ENCODE data around the gene ZNRF2.
A peak's percentile ranks its signal among the peaks of the same experiment; 100 is the strongest.
"Not testable (repeated sequence)": the region's sequence is repeated elsewhere in the genome, so short reads cannot be mapped to it uniquely, and the experiment has no call there.

Gene ZNRF2

DNA sequence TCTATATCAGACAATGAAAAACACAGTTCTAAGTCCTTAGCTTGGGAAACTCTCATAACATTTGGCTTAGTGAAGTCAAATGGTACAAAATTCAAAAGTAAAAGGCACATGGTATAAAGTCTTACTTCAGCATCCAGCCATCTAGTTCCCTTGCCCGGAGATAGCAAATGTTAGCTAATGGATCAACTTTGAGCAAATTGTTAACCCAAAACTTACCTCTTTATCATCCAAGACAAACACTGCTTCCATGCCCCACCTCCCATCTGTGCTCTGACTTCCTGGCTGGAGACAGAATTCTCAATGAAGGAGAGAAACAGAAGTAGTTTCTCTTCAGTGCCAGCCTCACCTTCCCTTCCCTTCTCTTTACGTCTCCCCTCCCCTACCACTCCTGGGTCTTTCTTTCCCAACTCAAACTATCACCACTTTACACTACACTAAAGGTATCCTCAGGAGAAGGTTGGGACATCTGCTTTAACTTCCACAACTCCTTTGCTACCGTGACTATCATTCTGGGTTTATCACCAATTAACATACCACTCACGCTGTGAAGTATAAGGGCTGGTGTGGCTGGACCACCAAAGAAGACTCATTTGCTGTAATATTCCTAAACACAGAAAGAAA lies 21.2 kb upstream of the ZNRF2 start:
- DNase-seq, result no peak

DNA sequence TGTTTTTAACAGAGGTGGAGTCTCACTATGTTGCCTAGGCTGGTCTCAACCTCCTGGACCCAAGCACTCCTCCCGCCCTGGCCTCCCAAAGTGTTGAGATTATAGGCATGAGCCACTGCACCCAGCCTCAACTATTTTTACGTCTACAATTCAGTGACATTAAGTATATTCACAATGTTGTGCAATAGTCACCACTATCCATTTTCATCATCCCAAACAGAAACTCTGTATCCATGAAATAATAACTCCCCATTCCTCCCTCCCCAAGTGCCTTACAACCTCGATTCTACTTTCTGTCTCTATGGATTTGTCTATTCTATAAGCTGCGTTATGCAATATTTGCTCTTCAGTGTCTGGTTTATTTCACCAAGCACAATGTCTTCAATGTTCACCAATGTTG lies 20.3 kb upstream of the ZNRF2 start:
- DNase-seq, result no peak

DNA sequence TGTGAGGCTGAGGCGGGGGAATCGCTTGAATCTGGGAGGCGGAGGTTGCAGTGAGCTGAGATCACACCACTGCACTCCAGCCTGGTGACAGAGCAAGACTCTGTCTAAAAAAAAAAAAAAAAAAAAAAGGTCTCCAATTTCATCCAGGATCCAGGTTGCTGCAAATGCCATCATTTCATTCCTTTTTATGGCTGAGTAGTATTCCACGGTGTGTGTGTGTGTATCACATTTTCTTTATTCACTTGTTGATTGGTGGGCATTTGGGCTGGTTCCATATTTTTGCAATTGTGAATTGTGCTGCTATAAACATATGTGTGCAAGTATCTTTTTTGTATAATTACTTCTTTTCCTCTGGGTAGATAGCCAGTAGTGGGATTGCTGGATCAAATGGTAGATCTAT lies 19.2 kb upstream of the ZNRF2 start:
- not testable (repeated sequence) for DNase-seq

DNA sequence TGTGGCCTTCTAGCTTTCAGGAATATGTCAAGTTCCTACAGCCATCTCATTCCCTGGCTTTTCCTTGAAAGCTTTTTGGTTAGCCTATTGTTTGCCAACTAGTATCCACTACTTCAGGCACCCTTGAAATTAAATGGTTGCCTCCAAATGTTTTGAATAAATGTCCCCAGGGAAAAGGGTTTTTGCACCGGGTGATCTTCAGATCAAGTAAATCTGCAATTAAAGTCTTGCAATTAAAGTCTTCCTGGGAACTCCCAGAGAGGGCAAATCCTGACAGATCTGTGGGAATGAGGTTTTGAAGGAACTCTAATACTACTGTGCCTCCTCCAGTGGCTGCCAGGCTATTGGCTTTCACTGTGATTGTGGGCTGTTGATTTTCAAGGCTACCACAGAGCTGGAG lies 17.7 kb upstream of the ZNRF2 start:
- no peak for DNase-seq

DNA sequence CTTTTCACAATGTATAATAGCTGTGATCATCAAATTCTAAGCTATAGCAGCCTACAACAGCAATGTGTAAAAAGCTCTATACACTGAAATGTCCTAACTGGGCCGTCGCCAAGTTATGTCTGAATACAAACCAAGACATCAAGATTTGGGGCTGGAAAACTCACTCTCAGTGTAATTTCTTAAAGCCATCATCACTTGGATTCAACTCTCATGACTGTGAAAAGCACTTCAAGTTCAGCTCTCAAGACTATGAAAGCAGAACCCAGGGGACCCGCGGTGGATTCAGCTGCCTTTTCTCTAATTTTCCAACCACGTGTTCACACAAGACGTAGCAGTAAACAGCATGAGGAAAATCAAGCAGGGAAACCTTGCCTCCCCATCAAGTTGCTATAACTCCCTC lies 15.8 kb upstream of the ZNRF2 start:
- DNase-seq, result no peak

DNA sequence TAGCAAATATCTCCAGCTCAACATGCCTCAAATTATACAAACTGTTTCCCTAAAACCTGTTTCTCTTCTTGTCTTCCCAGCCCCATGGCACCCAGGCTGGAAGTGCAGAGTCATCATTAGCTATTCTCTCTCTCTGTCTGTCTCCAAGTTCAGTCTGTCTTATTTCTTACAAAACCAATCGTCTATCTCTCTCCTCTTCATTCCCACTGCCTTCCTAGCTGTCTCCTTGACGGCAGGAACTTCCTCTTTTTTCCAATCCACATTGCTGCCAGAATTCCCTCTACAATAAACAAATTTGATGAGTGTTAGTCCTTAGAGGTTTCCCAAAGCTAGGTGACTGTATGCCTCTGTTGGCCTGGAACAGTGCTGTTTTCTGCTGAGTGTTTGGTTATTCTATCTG lies 14.9 kb upstream of the ZNRF2 start:
- DNase-seq, result no peak

DNA sequence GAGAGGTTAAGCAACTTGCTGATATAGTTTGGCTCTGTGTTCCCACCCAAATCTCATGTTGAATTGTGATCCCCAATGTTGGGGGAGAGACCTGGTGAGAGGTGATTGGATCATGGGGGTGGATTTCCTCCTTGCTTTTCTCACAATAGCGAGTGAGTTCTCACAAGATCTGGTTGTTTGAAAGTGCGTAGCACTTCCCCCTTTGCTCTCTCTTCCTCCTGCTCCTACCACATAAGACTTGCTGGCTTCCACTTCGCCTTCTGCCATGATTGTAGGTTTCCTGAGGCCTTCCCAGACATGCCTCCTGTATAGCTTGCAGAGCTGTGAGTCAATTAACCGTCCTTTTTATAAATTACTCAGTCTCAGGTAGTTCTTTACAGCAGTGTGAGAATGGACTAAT lies 13.5 kb upstream of the ZNRF2 start:
- DNase-seq, result no peak

DNA sequence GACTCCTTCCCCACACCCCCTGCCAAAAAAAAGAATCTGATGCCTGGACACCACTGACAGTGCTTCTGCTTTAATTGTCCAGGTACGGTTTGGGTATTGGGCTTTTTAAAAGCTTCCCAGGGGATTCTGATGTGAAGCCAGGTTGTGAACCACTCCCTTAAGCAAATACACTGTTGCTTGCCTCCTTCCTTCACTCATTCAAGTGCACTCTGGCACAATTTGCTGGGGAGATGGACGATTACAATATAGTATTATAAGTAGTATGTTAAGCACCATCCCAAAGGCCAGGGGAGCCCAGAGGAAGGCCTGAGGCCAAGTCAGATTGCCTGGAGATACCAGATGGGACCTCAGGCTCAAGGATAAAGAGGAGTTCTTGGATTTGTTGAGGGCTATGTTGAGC lies 12.3 kb upstream of the ZNRF2 start:
- DNase-seq, result no peak

DNA sequence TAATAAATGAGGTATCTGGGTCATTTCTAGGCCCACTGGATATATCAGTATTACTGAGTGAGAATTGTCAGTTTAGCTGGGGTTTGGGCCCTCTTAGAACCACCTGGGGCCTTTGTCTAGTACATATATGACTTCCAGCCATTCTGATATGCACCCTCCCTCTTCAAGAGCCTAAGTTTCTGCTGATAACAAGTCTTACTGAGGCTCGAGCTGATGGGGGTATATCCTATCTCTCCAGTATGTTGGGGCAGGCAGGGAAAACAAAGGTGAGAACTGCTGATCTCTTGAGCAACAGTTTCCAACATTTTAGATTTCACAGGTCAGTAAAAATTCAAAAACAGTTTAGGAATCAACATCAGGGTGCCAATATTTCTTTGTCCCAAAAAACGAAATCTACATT lies 10.8 kb upstream of the ZNRF2 start:
- no peak for DNase-seq

DNA sequence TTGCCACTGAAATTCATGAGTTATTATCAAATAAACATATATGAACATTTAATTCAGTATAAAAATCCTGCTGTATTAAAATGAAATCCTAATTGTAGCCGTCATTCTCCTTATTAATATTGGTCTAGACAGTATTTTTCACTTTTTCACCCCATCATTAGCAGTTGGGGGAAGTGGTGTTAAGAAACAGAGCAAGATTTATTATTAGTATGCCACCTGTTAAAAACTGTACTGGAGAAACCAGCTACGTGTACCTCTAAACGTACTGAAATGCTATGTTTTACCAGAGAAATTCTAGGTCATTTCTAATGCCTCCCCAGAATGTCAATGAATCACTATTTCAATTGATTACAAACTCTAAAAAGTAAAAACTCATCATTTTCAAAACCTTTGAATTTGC lies 9.8 kb upstream of the ZNRF2 start:
- DNase-seq, result no peak

DNA sequence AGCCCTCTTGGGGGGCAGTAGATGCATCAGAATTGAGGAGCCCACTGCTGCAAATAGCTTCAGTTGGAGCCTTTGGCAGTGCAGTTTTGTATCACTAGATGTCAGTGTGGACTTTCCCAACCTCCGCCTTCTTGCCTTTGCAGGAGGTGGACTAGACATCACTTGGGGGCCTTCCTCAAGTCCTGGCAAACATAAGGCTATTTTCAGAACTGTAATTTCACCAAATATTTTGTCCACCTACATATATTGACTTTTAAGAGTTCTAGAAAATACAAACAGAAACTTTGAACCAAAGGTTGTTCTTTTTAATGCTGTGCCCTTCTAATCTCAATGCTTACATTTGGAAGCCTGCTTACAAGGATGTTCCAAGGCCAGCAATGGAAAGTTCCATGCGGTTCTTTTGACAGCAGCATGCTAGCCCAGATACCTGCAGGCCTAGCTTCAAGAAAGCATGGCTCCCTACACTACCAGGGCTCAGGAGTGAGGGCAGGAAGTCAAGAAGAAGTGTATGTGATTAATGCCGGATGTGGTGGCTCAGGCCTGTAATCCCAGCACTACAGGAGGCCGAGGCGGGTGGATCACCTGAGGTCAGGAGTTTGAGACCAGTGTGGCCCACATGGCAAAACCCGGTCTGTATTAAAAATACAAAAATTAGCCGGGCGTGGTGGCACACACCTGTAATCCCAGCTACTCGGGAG lies 8.0 kb upstream of the ZNRF2 start:
- peak; percentile 51 for DNase-seq

DNA sequence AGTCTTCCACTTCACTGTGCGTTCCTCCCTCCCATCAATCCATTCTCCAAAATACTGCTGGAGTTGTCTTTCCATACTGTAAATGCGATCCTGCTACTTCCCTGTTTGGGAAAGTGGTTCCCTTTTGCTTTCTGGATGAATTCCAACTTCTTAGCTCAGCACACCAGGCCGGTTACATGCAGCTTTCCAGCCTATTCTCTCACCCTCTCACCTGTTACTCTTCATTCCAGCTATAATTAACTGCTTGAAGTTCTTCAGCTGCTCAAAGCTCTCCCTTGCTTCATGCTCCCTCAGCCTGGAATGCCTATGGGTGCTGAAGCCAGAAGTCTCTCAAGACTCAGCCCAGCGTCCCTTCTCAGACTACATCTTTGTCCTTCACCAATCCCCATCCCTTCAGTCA lies 6.0 kb upstream of the ZNRF2 start:
- no peak for DNase-seq

DNA sequence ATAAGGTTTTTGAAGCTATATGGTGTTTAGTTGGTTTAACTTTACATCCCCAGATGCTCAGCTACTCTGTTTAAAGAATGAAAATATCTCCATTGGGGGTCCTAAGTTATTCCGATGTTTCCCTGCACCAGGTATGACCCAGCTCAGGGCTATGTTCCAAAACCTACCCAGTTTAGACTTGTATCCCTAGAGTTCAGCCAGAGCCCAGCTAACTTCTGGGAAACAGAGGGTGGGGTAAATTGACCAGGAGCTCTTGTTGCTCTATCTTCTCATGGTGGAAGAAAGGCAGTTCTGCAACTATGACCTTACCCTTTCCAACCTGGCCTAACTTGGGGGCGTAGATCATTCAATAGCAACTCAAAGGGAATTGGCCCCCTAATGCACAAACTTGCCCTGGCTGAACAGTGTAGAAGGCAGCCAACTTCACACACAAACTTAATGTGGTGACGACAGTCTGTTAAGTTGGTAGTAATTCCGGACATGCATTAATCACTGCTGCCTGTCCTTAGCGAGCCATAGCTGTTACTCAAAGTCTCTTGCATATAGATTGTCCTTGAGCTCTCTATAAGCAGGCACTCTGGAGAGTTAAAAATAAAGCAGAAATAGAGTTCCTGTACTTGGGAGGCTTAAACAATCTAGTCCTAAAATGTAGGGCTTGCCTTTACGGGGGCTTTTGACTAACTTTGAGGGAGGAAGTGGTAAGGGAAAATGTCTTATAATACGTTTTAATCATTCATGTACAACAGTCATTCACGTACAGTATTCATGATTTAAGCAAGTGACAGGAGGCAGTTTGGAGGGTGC lies 5.3 kb upstream of the ZNRF2 start:
- no peak for DNase-seq

DNA sequence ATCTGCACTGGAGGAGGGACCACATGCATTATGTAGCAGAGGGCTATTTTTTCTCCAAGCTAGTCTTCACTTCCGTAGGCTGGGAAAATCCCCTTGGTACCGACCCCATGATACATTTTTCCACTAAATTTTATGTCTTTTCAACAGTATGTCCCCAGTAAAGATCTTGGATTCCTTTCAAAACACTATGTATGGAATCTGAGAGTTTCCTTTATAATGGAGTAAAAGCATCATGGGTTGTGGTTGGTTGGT lies 4.8 kb upstream of the ZNRF2 start:
- DNase-seq, result no peak

DNA sequence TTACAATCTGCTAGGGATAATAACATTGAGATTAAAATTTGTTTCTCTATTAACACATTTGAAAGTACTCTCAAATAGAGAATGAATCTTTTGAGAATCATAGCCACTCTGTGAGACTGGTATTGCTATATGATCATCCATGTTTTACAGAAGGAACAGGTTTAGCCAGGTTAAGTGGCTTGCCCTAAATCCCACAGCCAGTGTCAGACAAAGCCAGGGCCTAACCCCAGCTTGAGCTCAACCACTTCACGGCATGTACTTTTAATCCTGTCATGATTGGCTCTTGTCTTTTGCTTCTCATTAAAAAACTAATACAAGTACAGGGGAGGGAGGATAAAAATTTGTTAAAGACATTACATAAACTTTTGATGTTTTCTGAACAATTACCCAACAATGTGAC lies 3.8 kb upstream of the ZNRF2 start:
- no peak for DNase-seq

DNA sequence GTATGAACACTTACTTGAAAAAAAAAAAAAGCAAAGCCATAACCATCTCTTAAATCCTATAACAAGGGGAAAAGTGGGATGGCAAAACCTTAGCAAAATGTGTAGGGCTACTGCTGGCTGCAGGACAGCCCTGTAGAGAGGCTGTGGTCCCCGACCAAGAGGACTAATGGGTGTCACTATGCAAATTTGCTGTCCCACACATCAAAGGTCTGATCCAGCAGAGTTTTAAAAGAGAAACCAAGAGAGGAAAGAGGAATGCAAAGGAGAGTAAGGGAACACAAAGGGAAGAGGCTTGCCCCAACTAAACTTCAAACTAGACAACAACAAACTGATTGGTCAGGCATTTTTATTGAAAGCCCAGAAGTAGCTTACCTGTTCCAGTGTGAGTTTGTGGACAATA lies 3.1 kb upstream of the ZNRF2 start:
- DNase-seq, result no peak

DNA sequence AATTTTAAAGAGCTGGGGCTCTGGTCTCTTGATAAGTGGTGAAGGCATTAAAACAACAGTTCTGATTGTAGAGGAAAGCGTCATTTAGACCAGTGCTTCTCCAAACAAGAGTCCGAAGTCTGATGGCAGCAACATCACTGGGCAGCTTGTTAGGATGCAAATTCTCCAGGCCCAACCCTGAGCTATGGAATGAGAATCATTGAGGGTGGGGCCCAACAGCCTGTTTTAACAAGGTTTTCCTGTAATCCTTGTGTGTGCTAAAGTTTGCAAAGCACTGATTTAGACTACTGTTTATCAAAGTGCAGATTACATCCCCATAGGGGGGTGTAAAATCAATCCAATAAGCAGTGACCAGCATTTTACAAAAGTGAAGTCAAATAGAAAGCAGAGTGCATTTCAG lies 2.6 kb upstream of the ZNRF2 start:
- no peak for DNase-seq

DNA sequence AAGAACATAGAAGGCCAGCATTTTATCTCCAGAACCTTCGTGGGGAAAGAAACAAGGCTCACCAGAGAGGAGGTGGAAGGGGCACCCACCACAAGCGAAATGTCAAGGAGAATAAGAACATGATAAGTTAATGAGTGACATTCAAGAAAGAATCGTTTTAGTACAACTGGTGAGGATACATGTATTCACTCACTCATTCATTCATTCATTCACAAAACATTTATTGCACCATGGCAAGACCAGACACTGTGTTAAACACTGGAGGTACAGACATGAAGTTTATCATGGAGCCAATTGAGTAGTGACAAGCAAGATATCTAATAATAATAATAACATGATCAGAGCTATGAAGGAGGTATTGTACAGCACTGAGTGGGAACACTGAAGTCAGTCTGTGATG lies 1.7 kb upstream of the ZNRF2 start:
- no peak for DNase-seq

DNA sequence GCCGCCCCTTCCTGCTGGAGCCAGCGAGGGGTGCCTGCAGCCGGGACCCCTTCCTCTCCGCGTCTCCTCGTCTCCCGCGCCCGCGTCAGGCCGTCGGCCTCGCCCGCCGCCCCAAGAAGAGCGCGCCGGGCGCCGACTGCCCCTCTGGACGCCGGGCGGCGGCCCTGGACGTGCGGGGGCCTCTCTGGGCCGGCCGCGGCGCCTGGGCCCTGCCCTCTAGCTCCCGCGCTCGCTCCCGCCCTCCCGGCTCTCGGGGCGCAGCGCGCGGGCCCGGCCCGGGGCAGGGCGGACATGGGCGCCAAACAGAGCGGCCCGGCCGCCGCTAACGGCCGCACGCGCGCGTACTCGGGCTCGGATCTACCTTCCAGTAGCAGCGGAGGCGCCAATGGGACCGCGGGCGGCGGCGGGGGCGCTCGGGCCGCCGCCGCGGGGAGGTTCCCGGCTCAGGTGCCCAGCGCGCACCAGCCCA lies 704 bp downstream of the ZNRF2 start:
- DNase-seq, result no peak

DNA sequence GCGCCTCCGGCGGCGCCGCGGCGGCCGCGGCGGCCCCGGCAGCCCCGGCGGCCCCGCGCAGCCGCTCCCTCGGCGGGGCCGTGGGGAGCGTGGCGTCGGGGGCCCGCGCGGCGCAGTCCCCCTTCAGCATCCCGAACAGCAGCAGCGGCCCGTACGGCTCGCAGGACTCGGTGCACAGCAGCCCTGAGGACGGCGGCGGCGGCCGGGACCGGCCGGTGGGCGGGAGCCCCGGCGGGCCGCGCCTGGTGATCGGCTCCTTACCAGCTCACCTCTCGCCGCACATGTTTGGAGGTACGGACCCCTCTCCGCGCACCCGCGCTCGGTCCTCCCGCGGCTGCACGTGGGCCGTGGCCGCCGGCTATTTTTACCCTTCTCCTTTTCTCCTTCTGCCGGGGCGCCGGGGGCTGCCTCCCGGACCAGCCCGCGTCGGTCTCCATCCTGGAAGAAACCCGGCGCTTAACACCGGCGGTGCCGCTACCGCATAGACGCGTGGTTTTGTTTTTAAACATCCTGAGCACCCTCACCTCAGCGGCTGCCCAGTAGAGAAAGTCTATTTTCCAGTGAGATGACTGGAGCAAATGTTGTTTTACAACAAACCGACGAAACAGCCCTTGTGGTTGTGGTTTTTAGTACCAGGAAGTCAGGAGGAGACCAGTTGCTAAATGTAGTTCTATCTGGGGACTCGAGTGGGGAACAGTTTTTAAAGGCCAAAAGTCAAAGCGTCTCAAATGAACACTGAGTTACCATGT lies 1.3 kb downstream of the ZNRF2 start:
- DNase-seq, result peak; percentile 66

DNA sequence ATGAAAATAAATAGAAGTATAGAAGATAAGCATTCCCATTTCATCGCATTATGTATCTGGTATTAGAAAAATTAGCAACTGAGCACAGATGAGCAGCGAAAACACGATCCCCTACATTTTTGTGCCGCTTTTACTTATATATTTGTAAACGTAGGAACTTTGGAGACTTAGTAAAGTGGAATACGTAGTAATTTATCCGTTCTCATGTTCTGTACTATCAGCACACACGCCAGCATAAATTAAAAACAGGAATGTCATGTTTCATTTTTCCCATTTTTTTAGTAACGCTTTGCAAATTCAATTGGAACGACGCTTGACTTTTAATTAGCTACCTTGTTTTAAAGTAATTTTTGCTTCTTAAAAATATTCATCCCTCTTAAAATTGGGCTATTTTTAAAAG lies 2.4 kb downstream of the ZNRF2 start:
- no peak for DNase-seq

DNA sequence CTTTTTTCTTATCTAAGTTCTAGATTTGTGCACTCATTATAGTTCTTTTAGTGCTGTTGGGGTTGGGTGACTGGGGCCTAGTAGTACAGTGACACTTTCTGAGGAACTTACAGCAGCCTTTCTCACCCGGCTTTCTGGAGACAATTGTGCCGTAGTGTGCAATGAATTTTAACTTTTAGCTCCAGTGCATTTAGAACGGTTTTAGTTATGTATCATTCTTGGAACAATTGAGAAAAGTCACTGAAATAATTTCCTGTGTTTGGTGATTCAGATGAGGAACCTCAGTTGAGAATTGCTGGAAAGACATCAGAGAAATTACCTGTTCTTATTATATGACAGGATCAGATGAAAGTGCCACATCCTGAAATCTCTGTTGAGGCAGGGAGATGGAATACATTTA lies 3.2 kb downstream of the ZNRF2 start:
- not testable (repeated sequence) for DNase-seq

DNA sequence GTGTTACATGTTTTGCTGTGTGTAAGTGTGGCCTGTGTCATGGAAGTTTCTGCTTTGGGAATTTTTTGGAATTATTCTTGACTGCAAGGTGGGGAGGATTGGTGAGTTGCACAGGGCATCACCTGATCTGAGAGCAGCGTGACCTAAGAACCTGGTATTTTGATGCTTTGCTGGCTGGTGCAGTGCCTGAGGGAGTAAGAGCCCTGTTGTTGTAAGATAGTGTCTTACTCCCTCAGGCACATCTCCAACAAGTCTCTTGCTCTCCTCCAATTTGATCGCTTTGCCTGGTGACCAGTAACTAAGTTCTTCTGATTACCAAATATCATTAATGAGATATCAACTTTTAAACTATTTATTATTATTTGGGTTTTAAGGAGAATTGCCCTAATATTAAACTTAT lies 5.2 kb downstream of the ZNRF2 start:
- DNase-seq, result not testable (repeated sequence)

DNA sequence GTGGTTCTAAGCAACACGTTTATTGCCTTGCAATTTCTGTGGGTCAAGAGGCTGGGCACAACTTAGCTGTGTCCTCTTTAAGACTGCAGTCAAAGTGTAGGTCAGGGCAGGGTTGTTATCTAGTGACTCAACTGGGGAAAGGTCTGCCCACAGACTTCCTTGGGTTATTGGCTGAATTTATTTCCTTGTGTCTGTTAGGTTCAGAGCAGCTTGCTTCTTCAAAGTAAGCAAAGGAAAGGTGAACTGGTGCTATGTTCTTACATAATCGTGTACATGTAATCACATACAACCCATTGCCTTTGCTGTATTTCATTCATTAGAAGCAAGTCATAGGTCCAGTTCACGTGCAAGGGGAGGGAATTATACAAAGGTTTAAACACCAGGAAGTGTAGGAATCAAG lies 5.9 kb downstream of the ZNRF2 start:
- not testable (repeated sequence) for DNase-seq

Measured in activated T-cell treated with anti-CD3 and anti-CD28 coated beads, Interleukin-2, amount 50 U/mL, for 1 hour (primary cell).